ENCODE data around the gene TTC28.
"Not testable (repeated sequence)": the region's sequence is repeated elsewhere in the genome, so short reads cannot be mapped to it uniquely, and the experiment has no call there.

The TTC28 gene

GRCh38 chr22:28581016-28581415 is 98.6 kb downstream of the TTC28 start:
- H3K27me3 ChIP-seq (replicated peaks), result no peaks in the 10 kb centered on the region
- no peak overlapping the region for H3K27ac ChIP-seq
- no peak overlapping the region for H3K4me3 ChIP-seq (ENCODE audit: low read depth, low read length)
- no peak for DNase-seq
- no peak for TF ChIP-seq CTCF (IDR thresholded peaks at IDR 0.05; ENCODE audit: low read depth, low read length, missing control alignments)
- no peaks in the 10 kb centered on the region for H3K36me3 ChIP-seq (replicated peaks)
- in situ Hi-C loops (cut with HindIII; ENCODE audit: low pct_ligation_motif_present, low sequenced_read_pairs), result loop anchor here (25.0 kb wide), 1 partner anchor 519 kb away; no protein-coding TSS in a partner anchor

- no peak overlapping the region for H3K4me3 ChIP-seq (ENCODE audit: low read depth, low read length)
- H3K36me3 ChIP-seq (replicated peaks), result no peaks in the 10 kb centered on the region
- in situ Hi-C loops (cut with HindIII; ENCODE audit: low pct_ligation_motif_present, low sequenced_read_pairs), result loop anchor here (25.0 kb wide), 1 partner anchor 514 kb away; no protein-coding TSS in a partner anchor
- DNase-seq, result no peak
- no peak for TF ChIP-seq CTCF (IDR thresholded peaks at IDR 0.05; ENCODE audit: low read depth, low read length, missing control alignments)
- H3K27me3 ChIP-seq (replicated peaks), result no peaks in the 10 kb centered on the region
- no peak overlapping the region for H3K27ac ChIP-seq
Measured at GRCh38 chr22:28576162-28576561, 103.5 kb downstream of the TTC28 start.

- in situ Hi-C loops (cut with HindIII; ENCODE audit: low pct_ligation_motif_present, low sequenced_read_pairs), result no loop called here
- TF ChIP-seq CTCF (IDR thresholded peaks at IDR 0.05; ENCODE audit: low read depth, low read length, missing control alignments), result no peak
- no peak overlapping the region for H3K27ac ChIP-seq
- no peak for DNase-seq
- no peak overlapping the region for H3K4me3 ChIP-seq (ENCODE audit: low read depth, low read length)
- H3K27me3 ChIP-seq (replicated peaks), result no peaks in the 10 kb centered on the region
- H3K36me3 ChIP-seq (replicated peaks), result no peaks in the 10 kb centered on the region
Measured at GRCh38 chr22:28574159-28574788, 105.4 kb downstream of the TTC28 start.

GRCh38 chr22:28570696-28571373 is 108.8 kb downstream of the TTC28 start:
- H3K27me3 ChIP-seq (replicated peaks), result no peaks in the 10 kb centered on the region
- TF ChIP-seq CTCF (IDR thresholded peaks at IDR 0.05; ENCODE audit: low read depth, low read length, missing control alignments), result no peak
- in situ Hi-C loops (cut with HindIII; ENCODE audit: low pct_ligation_motif_present, low sequenced_read_pairs), result no loop called here
- H3K36me3 ChIP-seq (replicated peaks), result no peaks in the 10 kb centered on the region
- DNase-seq, result no peak
- no peak overlapping the region for H3K4me3 ChIP-seq (ENCODE audit: low read depth, low read length)
- H3K27ac ChIP-seq, result no peak overlapping the region

GRCh38 chr22:28568974-28569373 is 110.7 kb downstream of the TTC28 start:
- DNase-seq; H3K4me3 ChIP-seq (ENCODE audit: low read depth, low read length); in situ Hi-C loops (cut with HindIII; ENCODE audit: low pct_ligation_motif_present, low sequenced_read_pairs); H3K36me3 ChIP-seq (replicated peaks); H3K27ac ChIP-seq; H3K27me3 ChIP-seq (replicated peaks): not testable (repeated sequence)

GRCh38 chr22:28568099-28568498 is 111.5 kb downstream of the TTC28 start:
- no peak overlapping the region for H3K27ac ChIP-seq

GRCh38 chr22:28566920-28567499 is 112.6 kb downstream of the TTC28 start:
- H3K36me3 ChIP-seq (replicated peaks); H3K27me3 ChIP-seq (replicated peaks); H3K4me3 ChIP-seq (ENCODE audit: low read depth, low read length); DNase-seq; H3K27ac ChIP-seq; in situ Hi-C loops (cut with HindIII; ENCODE audit: low pct_ligation_motif_present, low sequenced_read_pairs): not testable (repeated sequence)

More at GRCh38 chr22:28568099-28568498, 111.5 kb downstream of the TTC28 start:
- Histone ChIP-seq H3K27me3 (replicated peaks) (no peaks in the 10 kb centered on the region), H3K4me3 (ENCODE audit: low read depth, low read length) (no peak overlapping the region), H3K36me3 (replicated peaks) (no peaks in the 10 kb centered on the region)
- TF ChIP-seq CTCF (IDR thresholded peaks at IDR 0.05; ENCODE audit: low read depth, low read length, missing control alignments), result no peak
- in situ Hi-C loops (cut with HindIII; ENCODE audit: low pct_ligation_motif_present, low sequenced_read_pairs), result no loop called here
- no peak for DNase-seq

Data from brain microvascular endothelial cell (primary cell).